AG04450 (cell line): ENCODE data around the gene KLRF2. TPM values are rescaled to one million over a fixed set of nuclear protein-coding genes. Genes with fewer than 3 reads are reported as not detected.

Source experiments
- CTCF ChIA-PET: fragments of 300-600, 350-600 bp; formaldehyde crosslinking; extraction: SDS; loops from one replicate; lab custom pipeline; 2022; ENCODE audit warnings: antibody characterized with exemption, inconsistent platforms; lab: Charles Lee
- POLR2A ChIA-PET: fragments of 350-600 bp; formaldehyde crosslinking; extraction: SDS; loops from one replicate; lab custom pipeline; 2021; ENCODE audit warnings: antibody characterized with exemption, inconsistent platforms; lab: Yijun Ruan, JAX
- DNase-seq: peaks from one replicate; pipeline ENCODE4 v3.0.0-alpha.2; 2011; ENCODE audit warnings: low read depth, low spot score
- H3K27ac ChIP-seq: one replicate; pipeline ENCODE4 v1.5.1; 2012; ENCODE audit warnings: low read depth, low read length, control low read depth
- H3K27me3 ChIP-seq: one replicate; pipeline ENCODE4 v1.6.0; 2012; ENCODE audit warnings: low read length; ENCODE audit not compliant: control insufficient read depth, insufficient read depth
- H3K4me3 ChIP-seq: 2 replicates; pipeline ENCODE4 v1.5.1; 2011; ENCODE audit warnings: mild to moderate bottlenecking, low read depth, low read length, control low read depth
- H3K9me3 ChIP-seq: 2 replicates; pipeline ENCODE4 v1.5.1; 2012; ENCODE audit warnings: low read length; ENCODE audit not compliant: control insufficient read depth, insufficient read depth
- CTCF ChIP-seq: IDR thresholded peaks from 2 replicates; pipeline ENCODE4 v1.5.1; 2011; ENCODE audit warnings: low read depth, low read length, control low read depth, inconsistent platforms
- polyA plus RNA-seq: library from polyadenylated mRNA; depleted of rRNA; stranded (reverse); fragments of >200 nt; gene quantifications from 2 replicates; pipeline ENCODE4 v1.2.3, GENCODE V29; 2011

KLRF2 gene
- polyA plus RNA-seq, 1 experiment: not detected

- Histone ChIP-seq H3K4me3 (no peak overlapping the region), H3K27ac (no peak overlapping the region), H3K27me3 (no peaks in the 10 kb centered on the region), H3K9me3 (no peaks in the 10 kb centered on the region)
- no peak for DNase-seq
- no peak for TF ChIP-seq CTCF
- CTCF ChIA-PET: interaction anchor here (0.9 to 1.4 kb wide), 2 partner anchors 41 to 186 kb away, joined by 5 read pairs; no protein-coding TSS in a partner anchor
- POLR2A ChIA-PET: no interaction called here
Observed at GRCh38 chr12:9936591-9936990, 55.3 kb downstream of the KLRF2 start.

GRCh38 chr12:9940375-9940774 lies 59.1 kb downstream of the KLRF2 start:
- Histone ChIP-seq H3K27me3 (peaks cover 5% of the 10 kb centered on the region), H3K27ac (no peak overlapping the region), H3K4me3 (no peak overlapping the region), H3K9me3 (no peaks in the 10 kb centered on the region)
- no peak for DNase-seq
- CTCF ChIA-PET: interaction anchor here (0.8 to 3.3 kb wide), 16 partner anchors 9 to 296 kb away, joined by 3 to 31 read pairs (median 4); partner anchors contain the start of gene CLEC2A
- POLR2A ChIA-PET: no interaction called here
- TF ChIP-seq CTCF: peak; percentile 50

GRCh38 chr12:9941838-9942237 lies 60.5 kb downstream of the KLRF2 start:
- POLR2A ChIA-PET: no interaction called here
- no peak for TF ChIP-seq CTCF
- DNase-seq: no peak
- H3K27me3 ChIP-seq: peaks cover 5% of the 10 kb centered on the region
- no peak overlapping the region for H3K27ac ChIP-seq
- H3K9me3 ChIP-seq: no peaks in the 10 kb centered on the region
- CTCF ChIA-PET: interaction anchor here (0.5 to 2.5 kb wide), 3 partner anchors 191 to 198 kb away, joined by 3 to 17 read pairs (median 4); no protein-coding TSS in a partner anchor
- no peak overlapping the region for H3K4me3 ChIP-seq

GRCh38 chr12:9943240-9943639 lies 62.0 kb downstream of the KLRF2 start:
- peaks cover 5% of the 10 kb centered on the region for H3K27me3 ChIP-seq
- CTCF ChIA-PET: interaction anchor here (1.0 kb wide), 1 partner anchor 193 kb away, joined by 5 read pairs; no protein-coding TSS in a partner anchor

More at GRCh38 chr12:9943240-9943639, 62.0 kb downstream of the KLRF2 start:
- no peak for TF ChIP-seq CTCF
- H3K4me3 ChIP-seq: no peak overlapping the region
- H3K27ac ChIP-seq: no peak overlapping the region
- no peaks in the 10 kb centered on the region for H3K9me3 ChIP-seq
- POLR2A ChIA-PET: no interaction called here
- DNase-seq: no peak
